Measurements from ENCODE around the gene DNPH1. TPM values are rescaled to one million over a fixed set of nuclear protein-coding genes. Genes with fewer than 3 reads are reported as not detected.

DNPH1 gene
- total and polyA plus RNA-seq, 2 of the 8 experiments (the other 6 are each of a cell fraction or from before 2014, with no cell fraction given) = 33.9 to 134 TPM

- TF ChIP-seq SP2 (IDR thresholded peaks at IDR 0.05; ENCODE audit: low read length) (no peak), CHD2 (IDR thresholded peaks at IDR 0.05; ENCODE audit: low read length) (no peak), ATF2 (IDR thresholded peaks at IDR 0.05; ENCODE audit: low read length) (no peak), EGR1 (IDR thresholded peaks at IDR 0.05; ENCODE audit: borderline replicate concordance, low read depth, low read length) (no peak), SP4 (IDR thresholded peaks at IDR 0.05; ENCODE audit: low read length) (no peak), BRCA1 (IDR thresholded peaks at IDR 0.05; ENCODE audit: low read depth, low read length) (no peak), CBX5 (IDR thresholded peaks at IDR 0.05; ENCODE audit: low read depth, low read length) (no peak), FOSL1 (IDR thresholded peaks at IDR 0.05; ENCODE audit: insufficient read depth, low read depth, low read length) (no peak), CREB1 (IDR thresholded peaks at IDR 0.05) (no peak)
Observed at GRCh38 chr6:43258807-43259686, 29.8 kb upstream of the DNPH1 start (continued).
